NCI-H146 treated with DMSO at 0.1 percent for 48 hours (cell line): ENCODE results near the gene C1QTNF8.

Source experiments
- DNase-seq: peaks from one replicate; lab custom pipeline; 2025; ENCODE audit not compliant: unreplicated experiment; lab: John Stamatoyannopoulos, UW

The C1QTNF8 gene

GRCh38 chr16:1047801-1048200 lies 48.2 kb downstream of the C1QTNF8 start:
- DNase-seq: no peak

GRCh38 chr16:1047123-1047522 lies 48.9 kb downstream of the C1QTNF8 start:
- no peak for DNase-seq

GRCh38 chr16:1045993-1046911 lies 49.8 kb downstream of the C1QTNF8 start:
- no peak for DNase-seq

- no peak for DNase-seq
Observed at GRCh38 chr16:1045310-1045992, 50.6 kb downstream of the C1QTNF8 start.

GRCh38 chr16:1044460-1045309 lies 51.4 kb downstream of the C1QTNF8 start:
- no peak for DNase-seq

- no peak for DNase-seq
Observed at GRCh38 chr16:1043881-1044451, 52.1 kb downstream of the C1QTNF8 start.

GRCh38 chr16:1042866-1043265 lies 53.2 kb downstream of the C1QTNF8 start:
- no peak for DNase-seq

GRCh38 chr16:1042049-1042744 lies 53.8 kb downstream of the C1QTNF8 start:
- DNase-seq: no peak

- no peak for DNase-seq
Observed at GRCh38 chr16:1040346-1040745, 55.7 kb downstream of the C1QTNF8 start.

GRCh38 chr16:1039762-1040161 lies 56.3 kb downstream of the C1QTNF8 start:
- DNase-seq: no peak

GRCh38 chr16:1038932-1039331 lies 57.1 kb downstream of the C1QTNF8 start:
- no peak for DNase-seq
